Measurements from ENCODE around the gene PICALM. TPM values are rescaled to one million over a fixed set of nuclear protein-coding genes. Genes with fewer than 3 reads are reported as not detected.

Gene PICALM
- total and polyA plus RNA-seq, 4 donors, result 19.3 to 317 (median 108) TPM

- Histone ChIP-seq H3K27me3 (ENCODE audit: control insufficient read depth in 4 of 4, insufficient read depth in 4 of 4, low read length in 3 of 4) (no peaks in the 10 kb centered on the region), H3K27ac (ENCODE audit: low read depth in 1 of 2, low read length in 2 of 2) (peak overlapping the region; percentile 72 to 90), H3K9me3 (ENCODE audit: control insufficient read depth in 4 of 4, low read length in 3 of 4) (no peaks in the 10 kb centered on the region), H3K4me3 (ENCODE audit: low read depth in 1 of 3, low read length in 3 of 3) (peak overlapping the region; percentile 60 to 65 (median 63)), H3K4me1 (ENCODE audit: control insufficient read depth in 4 of 4, insufficient read depth in 4 of 4, low read length in 3 of 4) (peaks cover 4 to 20% (median 13%) of the 10 kb centered on the region in 4 donors), H3K36me3 (ENCODE audit: control insufficient read depth in 4 of 4, insufficient read depth in 3 of 4, low read depth in 1 of 4, low read length in 3 of 4) (no peaks in the 10 kb centered on the region), H3K9ac (ENCODE audit: low read depth in 1 of 2, low read length in 2 of 2) (peak overlapping the region; percentile 42 to 49)
- no peak for DNase-seq (ENCODE audit: low spot score)
- TF ChIP-seq FOXA2 (IDR thresholded peaks at IDR 0.05), result peak; percentile 10
- TF ChIP-seq NR2F2 (IDR thresholded peaks at IDR 0.05), result peak; percentile 90
- peak in 1 of 2 donors; percentile 40 for TF ChIP-seq RAD21 (IDR thresholded peaks at IDR 0.05)
- TF ChIP-seq MAX (IDR thresholded peaks at IDR 0.05), result no peak
- peak; percentile 61 to 62 for TF ChIP-seq GABPA (IDR thresholded peaks at IDR 0.05 in 1 of 2, conservative IDR thresholded peaks at IDR 0.05 in 1 of 2)
- TF ChIP-seq TAF1 (conservative IDR thresholded peaks at IDR 0.05), result no peak
- no peak for TF ChIP-seq EGR1 (IDR thresholded peaks at IDR 0.05; ENCODE audit: low read depth in 2 of 2)
- peak; percentile 34 to 52 for TF ChIP-seq JUND (IDR thresholded peaks at IDR 0.05)
- TF ChIP-seq SP1 (IDR thresholded peaks at IDR 0.05), result peak; percentile 54
- peak; percentile 40 to 41 for TF ChIP-seq RXRA (IDR thresholded peaks at IDR 0.05)
- WGBS, result 7% methylated on average over 14 of the region's 14 CpGs
Measured at GRCh38 chr11:86069408-86070101, 671 bp upstream of the PICALM start.

- peak overlapping the region; percentile 78 to 98 (median 98) for H3K4me3 ChIP-seq (ENCODE audit: low read depth in 1 of 3, low read length in 3 of 3)
- H3K4me1 ChIP-seq (ENCODE audit: control insufficient read depth in 4 of 4, insufficient read depth in 4 of 4, low read length in 3 of 4), result peaks cover 6 to 28% (median 18%) of the 10 kb centered on the region in 4 donors
- H3K27ac ChIP-seq (ENCODE audit: low read depth in 1 of 2, low read length in 2 of 2), result peak overlapping the region; percentile 91 to 98
- no peaks in the 10 kb centered on the region for H3K27me3 ChIP-seq (ENCODE audit: control insufficient read depth in 4 of 4, insufficient read depth in 4 of 4, low read length in 3 of 4)
- WGBS, result 0% methylated on average over 47 of the region's 47 CpGs
- no peaks in the 10 kb centered on the region for H3K36me3 ChIP-seq (ENCODE audit: control insufficient read depth in 4 of 4, insufficient read depth in 3 of 4, low read depth in 1 of 4, low read length in 3 of 4)
- TF ChIP-seq RAD21 (IDR thresholded peaks at IDR 0.05), result no peak
- H3K9me3 ChIP-seq (ENCODE audit: control insufficient read depth in 4 of 4, low read length in 3 of 4), result no peaks in the 10 kb centered on the region
- peak overlapping the region; percentile 95 to 98 for H3K9ac ChIP-seq (ENCODE audit: low read depth in 1 of 2, low read length in 2 of 2)
- peak; percentile 66 for DNase-seq (ENCODE audit: low spot score)
Measured at GRCh38 chr11:86068138-86068871, 579 bp downstream of the PICALM start.

- peak overlapping the region; percentile 78 to 98 (median 98) for H3K4me3 ChIP-seq (ENCODE audit: low read depth in 1 of 3, low read length in 3 of 3)
- peak overlapping the region; percentile 95 to 98 for H3K9ac ChIP-seq (ENCODE audit: low read depth in 1 of 2, low read length in 2 of 2)
- peak overlapping the region; percentile 91 to 98 for H3K27ac ChIP-seq (ENCODE audit: low read depth in 1 of 2, low read length in 2 of 2)
- no peaks in the 10 kb centered on the region for H3K27me3 ChIP-seq (ENCODE audit: control insufficient read depth in 4 of 4, insufficient read depth in 4 of 4, low read length in 3 of 4)
- peaks cover 6 to 30% (median 19%) of the 10 kb centered on the region in 4 donors for H3K4me1 ChIP-seq (ENCODE audit: control insufficient read depth in 4 of 4, insufficient read depth in 4 of 4, low read length in 3 of 4)
- 0% methylated on average over 5 of the region's 5 CpGs for WGBS
- H3K36me3 ChIP-seq (ENCODE audit: control insufficient read depth in 4 of 4, insufficient read depth in 3 of 4, low read depth in 1 of 4, low read length in 3 of 4), result no peaks in the 10 kb centered on the region
- no peak for TF ChIP-seq JUND (IDR thresholded peaks at IDR 0.05)
- no peak for TF ChIP-seq HNF4G (IDR thresholded peaks at IDR 0.05)
- TF ChIP-seq GABPA (IDR thresholded peaks at IDR 0.05 in 1 of 2, conservative IDR thresholded peaks at IDR 0.05 in 1 of 2), result no peak
- TF ChIP-seq MAX (IDR thresholded peaks at IDR 0.05), result no peak
- TF ChIP-seq EGR1 (IDR thresholded peaks at IDR 0.05; ENCODE audit: low read depth in 2 of 2), result no peak
- TF ChIP-seq ZBTB33 (IDR thresholded peaks at IDR 0.05), result no peak
- TF ChIP-seq NR2F2 (IDR thresholded peaks at IDR 0.05), result no peak
- no peak for TF ChIP-seq ATF3 (IDR thresholded peaks at IDR 0.05)
- no peak for TF ChIP-seq YY1 (IDR thresholded peaks at IDR 0.05)
- TF ChIP-seq FOXA2 (IDR thresholded peaks at IDR 0.05), result no peak
- TF ChIP-seq FOXA1 (IDR thresholded peaks at IDR 0.05), result no peak
- no peak for DNase-seq (ENCODE audit: low spot score)
- H3K9me3 ChIP-seq (ENCODE audit: control insufficient read depth in 4 of 4, low read length in 3 of 4), result no peaks in the 10 kb centered on the region
Measured at GRCh38 chr11:86067851-86068137, 1.1 kb downstream of the PICALM start.

Data from liver (tissue), 9 donors.